SK-N-SH (cell line): ENCODE measurements around the gene GHRH. TPM values are rescaled to one million over a fixed set of nuclear protein-coding genes. Genes with fewer than 3 reads are reported as not detected.

ENCODE experiments used
- CTCF ChIA-PET: fragments of 300-600, 350-600 bp; formaldehyde crosslinking; extraction: SDS; loops from one replicate; lab custom pipeline; 2021; lab: Yijun Ruan, JAX
- POLR2A ChIA-PET: fragments of 350-600 bp; sonication (Branson Sonifier 250); formaldehyde crosslinking; extraction: SDS; loops from one replicate; lab custom pipeline; 2020; ENCODE audit warnings: antibody characterized with exemption, inconsistent platforms; lab: Yijun Ruan, JAX
- DNase-seq: peaks from one replicate; pipeline ENCODE4 v3.0.0; 2012
- H2AFZ ChIP-seq: fragments of 200-600 bp; sonication (generic); 2 replicates; pipeline ENCODE4 v1.8.1; 2016; ENCODE audit warnings: antibody characterized with exemption, mild to moderate bottlenecking, low read depth
- H3F3A ChIP-seq: fragments of 200-600 bp; sonication (generic); replicated peaks from 2 replicates; pipeline ENCODE3; 2016; ENCODE audit warnings: antibody characterized with exemption, mild to moderate bottlenecking; ENCODE audit not compliant: insufficient read depth
- H3K27ac ChIP-seq, 2 experiments: fragments of 200-500 bp in 1 of 2; fragments of 200-600 bp in 1 of 2; sonication (Bioruptor generic) in 1 of 2; sonication (generic), shearing (Covaris generic) in 1 of 2; 2 replicates each; pipeline versions ENCODE4 v1.5.1 to v1.6.1; 2014 to 2016; ENCODE audit warnings: low read depth in 2 of 2, inconsistent platforms in 1 of 2, low read length in 1 of 2, mild to moderate bottlenecking in 1 of 2, mixed read lengths in 1 of 2
- H3K27me3 ChIP-seq: fragments of 200-600 bp; sonication (generic), shearing (Covaris generic); 2 replicates; pipeline ENCODE4 v1.6.1; 2016; ENCODE audit warnings: mixed run types; ENCODE audit not compliant: insufficient read depth
- H3K36me3 ChIP-seq, 2 experiments: fragments of 200-500 bp in 1 of 2; fragments of 200-600 bp in 1 of 2; sonication (Bioruptor generic) in 1 of 2; sonication (generic) in 1 of 2; replicated peaks in 1 of 2; 2 replicates each; pipeline versions ENCODE3 to v1.5.1; 2014 to 2016; ENCODE audit warnings: low read length in 1 of 2, mild to moderate bottlenecking in 1 of 2; ENCODE audit not compliant: insufficient read depth in 2 of 2, control insufficient read depth in 1 of 2
- H3K4me1 ChIP-seq, 2 experiments: fragments of 200-500 bp in 1 of 2; fragments of 200-600 bp in 1 of 2; sonication (Bioruptor generic) in 1 of 2; sonication (generic), shearing (Covaris generic) in 1 of 2; 2 replicates each; pipeline versions ENCODE4 v1.5.1 to v1.6.1; 2014 to 2016; ENCODE audit warnings: low read depth in 1 of 2, low read length in 1 of 2, mixed run types in 1 of 2; ENCODE audit not compliant: insufficient read depth in 2 of 2, control insufficient read depth in 1 of 2
- H3K4me2 ChIP-seq: fragments of 200-600 bp; sonication (generic), shearing (Covaris generic); 2 replicates; pipeline ENCODE4 v1.6.1; 2017; ENCODE audit warnings: mixed run types
- H3K4me3 ChIP-seq, 2 experiments: fragments of 200-500 bp in 1 of 2; fragments of 200-600 bp in 1 of 2; sonication (Bioruptor generic) in 1 of 2; sonication (generic), shearing (Covaris generic) in 1 of 2; 2 replicates each; pipeline versions ENCODE4 v1.5.1 to v1.8.1; 2014 to 2016; ENCODE audit warnings: low read depth in 2 of 2, inconsistent platforms in 1 of 2, low read length in 1 of 2, mild to moderate bottlenecking in 1 of 2, mixed read lengths in 1 of 2, moderate library complexity in 1 of 2
- H3K79me2 ChIP-seq: fragments of 200-600 bp; sonication (generic); 2 replicates; pipeline ENCODE4 v1.8.1; 2017; ENCODE audit warnings: mild to moderate bottlenecking; ENCODE audit not compliant: insufficient read depth
- H3K9ac ChIP-seq: fragments of 200-600 bp; sonication (generic); 2 replicates; pipeline ENCODE4 v1.6.1; 2017; ENCODE audit warnings: mixed run types
- H3K9me2 ChIP-seq: fragments of 200-600 bp; sonication (generic); 2 replicates; pipeline ENCODE4 v1.6.1; 2017; ENCODE audit warnings: mixed run types
- H3K9me3 ChIP-seq: fragments of 200-600 bp; sonication (generic); 2 replicates; pipeline ENCODE4 v1.6.1; 2017; ENCODE audit warnings: mixed run types, mild to moderate bottlenecking, moderate library complexity
- H4K20me1 ChIP-seq: fragments of 200-600 bp; sonication (generic); 2 replicates; pipeline ENCODE4 v1.6.1; 2017; ENCODE audit warnings: mild to moderate bottlenecking, mixed run types; ENCODE audit not compliant: insufficient read depth
- CTCF ChIP-seq: fragments of 200-600 bp; sonication (generic); IDR thresholded peaks from 2 replicates; pipeline ENCODE4 v1.6.1; 2017; ENCODE audit warnings: antibody characterized with exemption, mild to moderate bottlenecking, moderate library complexity
- ELF1 ChIP-seq: IDR thresholded peaks from 2 replicates; pipeline ENCODE4 v1.4.0; 2012
- EP300 ChIP-seq, 2 experiments: IDR thresholded peaks; 2 replicates each; pipeline versions ENCODE4 v1.4.0 to v1.6.1; 2012; ENCODE audit warnings: borderline replicate concordance in 1 of 2, low read depth in 1 of 2, low read length in 1 of 2
- EZH2phosphoT487 ChIP-seq: fragments of 200-600 bp; sonication (generic); IDR thresholded peaks from 2 replicates; pipeline ENCODE4 v1.6.1; 2017; ENCODE audit warnings: low read depth, mixed run types, mild to moderate bottlenecking, antibody characterized with exemption, moderate library complexity, borderline replicate concordance
- FOSL2 ChIP-seq: IDR thresholded peaks from 2 replicates; pipeline ENCODE4 v1.4.0; 2012; ENCODE audit warnings: low read depth, mild to moderate bottlenecking, moderate library complexity, borderline replicate concordance
- GABPA ChIP-seq: IDR thresholded peaks from 2 replicates; pipeline ENCODE4 v1.4.0; 2012; ENCODE audit warnings: low read depth, mild to moderate bottlenecking
- IRF3 ChIP-seq: fragments of 150-350 bp; IDR thresholded peaks from 2 replicates; pipeline ENCODE4 v1.6.1; 2016; ENCODE audit warnings: mild to moderate bottlenecking, low read depth, low read length
- MAX ChIP-seq: IDR thresholded peaks from 2 replicates; pipeline ENCODE4 v1.4.0; 2012; ENCODE audit warnings: low read depth
- MEF2A ChIP-seq: IDR thresholded peaks from 2 replicates; pipeline ENCODE4 v1.4.0; 2012; ENCODE audit warnings: low read depth, borderline replicate concordance
- MXI1 ChIP-seq: IDR thresholded peaks from 2 replicates; pipeline ENCODE4 v1.6.1; 2012; ENCODE audit warnings: mild to moderate bottlenecking, low read depth, low read length, improper control_type of control experiment
- NFIC ChIP-seq: IDR thresholded peaks from 2 replicates; pipeline ENCODE4 v1.4.0; 2012; ENCODE audit warnings: borderline replicate concordance
- NRF1 ChIP-seq: IDR thresholded peaks from 2 replicates; pipeline ENCODE4 v1.6.1; 2012; ENCODE audit warnings: low read depth, mild to moderate bottlenecking, low read length
- PBX3 ChIP-seq: IDR thresholded peaks from 2 replicates; pipeline ENCODE4; 2012
- POLR2AphosphoS5 ChIP-seq: IDR thresholded peaks from 2 replicates; pipeline ENCODE4 v1.6.1; 2012; ENCODE audit warnings: low read depth, low read length
- RXRA ChIP-seq: IDR thresholded peaks from 2 replicates; pipeline ENCODE4 v1.4.0; 2012; ENCODE audit warnings: low read depth, mild to moderate bottlenecking, borderline replicate concordance
- TCF12 ChIP-seq: IDR thresholded peaks from 2 replicates; pipeline ENCODE4 v1.4.0; 2012
- TEAD4 ChIP-seq: IDR thresholded peaks from 2 replicates; pipeline ENCODE4 v1.4.0; 2012; ENCODE audit warnings: mild to moderate bottlenecking, borderline replicate concordance; ENCODE audit not compliant: insufficient read depth
- YY1 ChIP-seq: IDR thresholded peaks from 2 replicates; pipeline ENCODE4 v1.4.0; 2012; ENCODE audit warnings: low read depth, mild to moderate bottlenecking
- WGBS: methylation state at CpG from one replicate; pipeline ENCODE4 v1.1.6; 2017; ENCODE audit warnings: low lambda C conversion rate; 5-methylcytosine and 5-hydroxymethylcytosine counted together
- polyA plus RNA-seq, 3 experiments: library from polyadenylated mRNA; depleted of rRNA; stranded (reverse); fragments of >200 nt; gene quantifications; 2 replicates each; pipeline ENCODE4 v1.2.3, GENCODE V29; 2012
- TF ChIP-seq, protein P1 (sequence below): IDR thresholded peaks from 2 replicates; pipeline ENCODE4 v1.6.1; 2012; ENCODE audit warnings: mild to moderate bottlenecking, low read depth, low read length, moderate library complexity
- TF ChIP-seq, protein P2 (sequence below): IDR thresholded peaks from 2 replicates; pipeline ENCODE4 v1.4.0; 2012; ENCODE audit warnings: low read depth, borderline replicate concordance

The GHRH gene
- polyA plus RNA-seq, 1 of the 3 experiments (the other 2 are of a cell fraction): not detected

GRCh38 chr20:37245216-37246150, 16.1 kb downstream of the GHRH start:
- Histone ChIP-seq H3K9ac (no peak overlapping the region), H3K27me3 (no peaks in the 10 kb centered on the region), H3K27ac (peak overlapping the region in 1 of 2 experiments; percentile 4; a peak in 1 of 4 replicates), H3K4me2 (no peak overlapping the region), H2AFZ (no peak overlapping the region), H3K79me2 (no peaks in the 10 kb centered on the region), H4K20me1 (no peaks in the 10 kb centered on the region), H3K9me3 (no peaks in the 10 kb centered on the region), H3F3A (no peaks in the 10 kb centered on the region), H3K4me3 (no peak overlapping the region), H3K4me1 (peaks cover 0 to 17% of the 10 kb centered on the region in 2 experiments; a peak in 1 of 4 replicates), H3K9me2 (no peaks in the 10 kb centered on the region), H3K36me3 (peaks cover 24 to 28% of the 10 kb centered on the region in 2 experiments)
- ChIA-PET POLR2A (no interaction called here), CTCF (interaction anchor here (1.4 to 2.3 kb wide), 2 partner anchors 24 to 50 kb away, joined by 4 to 8 read pairs; no protein-coding TSS in a partner anchor)
- DNase-seq: no peak
- TF ChIP-seq GABPA (no peak), YY1 (no peak), EZH2phosphoT487 (no peak), NRF1 (no peak), TCF12 (no peak), TEAD4 (no peak), IRF3 (no peak), EP300 (IDR thresholded peaks at IDR 0.05; ENCODE audit: borderline replicate concordance in 1 of 2, low read depth in 1 of 2, low read length in 1 of 2) (no peak), MAX (no peak), NFIC (no peak), MXI1 (no peak), RXRA (no peak), POLR2AphosphoS5 (no peak), CTCF (no peak), ELF1 (no peak), PBX3 (no peak), FOSL2 (no peak), MEF2A (no peak)
- TF ChIP-seq, protein P1, sequence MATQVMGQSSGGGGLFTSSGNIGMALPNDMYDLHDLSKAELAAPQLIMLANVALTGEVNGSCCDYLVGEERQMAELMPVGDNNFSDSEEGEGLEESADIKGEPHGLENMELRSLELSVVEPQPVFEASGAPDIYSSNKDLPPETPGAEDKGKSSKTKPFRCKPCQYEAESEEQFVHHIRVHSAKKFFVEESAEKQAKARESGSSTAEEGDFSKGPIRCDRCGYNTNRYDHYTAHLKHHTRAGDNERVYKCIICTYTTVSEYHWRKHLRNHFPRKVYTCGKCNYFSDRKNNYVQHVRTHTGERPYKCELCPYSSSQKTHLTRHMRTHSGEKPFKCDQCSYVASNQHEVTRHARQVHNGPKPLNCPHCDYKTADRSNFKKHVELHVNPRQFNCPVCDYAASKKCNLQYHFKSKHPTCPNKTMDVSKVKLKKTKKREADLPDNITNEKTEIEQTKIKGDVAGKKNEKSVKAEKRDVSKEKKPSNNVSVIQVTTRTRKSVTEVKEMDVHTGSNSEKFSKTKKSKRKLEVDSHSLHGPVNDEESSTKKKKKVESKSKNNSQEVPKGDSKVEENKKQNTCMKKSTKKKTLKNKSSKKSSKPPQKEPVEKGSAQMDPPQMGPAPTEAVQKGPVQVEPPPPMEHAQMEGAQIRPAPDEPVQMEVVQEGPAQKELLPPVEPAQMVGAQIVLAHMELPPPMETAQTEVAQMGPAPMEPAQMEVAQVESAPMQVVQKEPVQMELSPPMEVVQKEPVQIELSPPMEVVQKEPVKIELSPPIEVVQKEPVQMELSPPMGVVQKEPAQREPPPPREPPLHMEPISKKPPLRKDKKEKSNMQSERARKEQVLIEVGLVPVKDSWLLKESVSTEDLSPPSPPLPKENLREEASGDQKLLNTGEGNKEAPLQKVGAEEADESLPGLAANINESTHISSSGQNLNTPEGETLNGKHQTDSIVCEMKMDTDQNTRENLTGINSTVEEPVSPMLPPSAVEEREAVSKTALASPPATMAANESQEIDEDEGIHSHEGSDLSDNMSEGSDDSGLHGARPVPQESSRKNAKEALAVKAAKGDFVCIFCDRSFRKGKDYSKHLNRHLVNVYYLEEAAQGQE: no peak
- TF ChIP-seq, protein P2, sequence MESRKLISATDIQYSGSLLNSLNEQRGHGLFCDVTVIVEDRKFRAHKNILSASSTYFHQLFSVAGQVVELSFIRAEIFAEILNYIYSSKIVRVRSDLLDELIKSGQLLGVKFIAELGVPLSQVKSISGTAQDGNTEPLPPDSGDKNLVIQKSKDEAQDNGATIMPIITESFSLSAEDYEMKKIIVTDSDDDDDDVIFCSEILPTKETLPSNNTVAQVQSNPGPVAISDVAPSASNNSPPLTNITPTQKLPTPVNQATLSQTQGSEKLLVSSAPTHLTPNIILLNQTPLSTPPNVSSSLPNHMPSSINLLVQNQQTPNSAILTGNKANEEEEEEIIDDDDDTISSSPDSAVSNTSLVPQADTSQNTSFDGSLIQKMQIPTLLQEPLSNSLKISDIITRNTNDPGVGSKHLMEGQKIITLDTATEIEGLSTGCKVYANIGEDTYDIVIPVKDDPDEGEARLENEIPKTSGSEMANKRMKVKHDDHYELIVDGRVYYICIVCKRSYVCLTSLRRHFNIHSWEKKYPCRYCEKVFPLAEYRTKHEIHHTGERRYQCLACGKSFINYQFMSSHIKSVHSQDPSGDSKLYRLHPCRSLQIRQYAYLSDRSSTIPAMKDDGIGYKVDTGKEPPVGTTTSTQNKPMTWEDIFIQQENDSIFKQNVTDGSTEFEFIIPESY: no peak
- WGBS: 95% methylated on average over 25 of the region's 25 CpGs
